ENCODE results near the gene CXCL17.

Gene CXCL17

DNA sequence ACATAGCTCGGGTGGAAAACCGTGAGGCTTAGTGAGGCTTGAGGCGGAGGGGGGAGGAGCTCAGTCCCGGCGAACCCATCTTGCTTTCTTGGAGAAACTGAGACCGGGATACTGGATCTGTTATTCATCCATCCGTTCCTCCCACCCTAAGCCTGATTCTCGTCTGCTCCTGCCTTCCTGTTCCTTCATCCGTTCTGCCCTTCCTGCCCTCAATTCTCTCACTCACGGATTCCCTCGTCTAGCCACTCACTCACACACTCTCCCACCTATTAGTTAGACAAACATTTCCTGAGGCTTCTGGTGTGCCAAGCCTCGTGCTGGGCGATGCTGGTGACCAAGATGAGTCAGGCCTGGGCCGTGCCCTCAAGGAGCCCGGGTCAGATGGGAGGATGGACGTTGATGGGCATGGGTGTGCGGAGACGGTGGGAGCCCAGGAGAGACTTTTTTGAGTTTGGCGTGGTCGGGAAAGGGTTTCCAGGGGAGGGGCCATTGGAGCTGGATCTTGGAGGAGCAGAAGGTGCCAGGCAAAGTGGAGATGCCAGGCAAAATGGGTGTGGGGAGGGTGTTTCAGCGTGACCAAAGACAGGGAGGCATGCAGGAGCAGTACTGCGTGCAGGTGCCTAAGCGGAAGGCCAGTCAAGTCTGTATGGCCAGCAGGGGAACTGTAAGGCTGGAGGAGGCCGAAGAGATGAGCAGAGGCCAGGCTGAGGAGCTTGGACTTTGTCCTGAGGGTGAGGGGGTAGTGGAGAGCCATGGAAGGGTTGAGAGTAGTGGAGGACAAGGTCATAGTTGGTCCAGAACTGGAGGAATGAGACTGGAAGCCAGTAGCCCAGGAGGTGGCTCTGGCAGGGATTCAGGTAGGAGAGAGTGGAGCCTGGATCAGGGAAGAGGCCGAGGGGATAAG, 45.2 kb downstream of the CXCL17 start:
- Histone ChIP-seq H4K12ac (ENCODE audit: low read depth, low read length) (peak overlapping the region; percentile 20), H3K9me3 (ENCODE audit: insufficient read depth, low read depth, low read length) (peaks cover 1% of the 10 kb centered on the region), H3K9ac (ENCODE audit: low read length) (peak overlapping the region; percentile 30), H3K4me2 (ENCODE audit: low read length) (peak overlapping the region; percentile 75), H3K79me2 (ENCODE audit: control insufficient read depth, insufficient read depth, low read length, poor library complexity) (peaks cover 5% of the 10 kb centered on the region), H2BK5ac (ENCODE audit: low read depth, low read length, poor library complexity) (no peak overlapping the region), H3K27me3 (ENCODE audit: insufficient read depth, low read length) (peaks cover 2% of the 10 kb centered on the region), H3K79me1 (ENCODE audit: low read length) (peaks cover 12% of the 10 kb centered on the region), H3K23ac (ENCODE audit: low read length) (no peak overlapping the region), H3K4ac (ENCODE audit: low read depth, low read length) (peak overlapping the region; percentile 3), H3K4me1 (ENCODE audit: control insufficient read depth in 1 of 2, insufficient read depth in 2 of 2, low read length in 2 of 2) (peaks cover 13 to 18% of the 10 kb centered on the region in 2 experiments), H3K14ac (ENCODE audit: low read length) (peak overlapping the region; percentile 32), H3K4me3 (ENCODE audit: low read depth, low read length) (peak overlapping the region; percentile 71), H2AK5ac (ENCODE audit: low read length) (peak overlapping the region; percentile 1), H2BK120ac (ENCODE audit: insufficient read depth, low read length, poor library complexity) (no peak overlapping the region), H2AFZ (ENCODE audit: insufficient read depth, low read length, poor library complexity) (peak overlapping the region; percentile 38), H3K27ac (ENCODE audit: low read depth, low read length) (peak overlapping the region; percentile 39), H2BK12ac (ENCODE audit: low read length) (no peak overlapping the region), H3K36me3 (ENCODE audit: control insufficient read depth in 1 of 2, insufficient read depth in 2 of 2, low read length in 2 of 2) (no peaks in the 10 kb centered on the region), H4K8ac (ENCODE audit: low read depth, low read length) (peak overlapping the region; percentile 39), H4K91ac (ENCODE audit: low read depth, low read length) (no peak overlapping the region), H3K18ac (ENCODE audit: low read length) (peak overlapping the region; percentile 20)
- no peak for DNase-seq
- WGBS (ENCODE audit: extremely low coverage, insufficient coverage, insufficient read length): no CpG with 5 or more reads among the region's 25 CpGs

DNA sequence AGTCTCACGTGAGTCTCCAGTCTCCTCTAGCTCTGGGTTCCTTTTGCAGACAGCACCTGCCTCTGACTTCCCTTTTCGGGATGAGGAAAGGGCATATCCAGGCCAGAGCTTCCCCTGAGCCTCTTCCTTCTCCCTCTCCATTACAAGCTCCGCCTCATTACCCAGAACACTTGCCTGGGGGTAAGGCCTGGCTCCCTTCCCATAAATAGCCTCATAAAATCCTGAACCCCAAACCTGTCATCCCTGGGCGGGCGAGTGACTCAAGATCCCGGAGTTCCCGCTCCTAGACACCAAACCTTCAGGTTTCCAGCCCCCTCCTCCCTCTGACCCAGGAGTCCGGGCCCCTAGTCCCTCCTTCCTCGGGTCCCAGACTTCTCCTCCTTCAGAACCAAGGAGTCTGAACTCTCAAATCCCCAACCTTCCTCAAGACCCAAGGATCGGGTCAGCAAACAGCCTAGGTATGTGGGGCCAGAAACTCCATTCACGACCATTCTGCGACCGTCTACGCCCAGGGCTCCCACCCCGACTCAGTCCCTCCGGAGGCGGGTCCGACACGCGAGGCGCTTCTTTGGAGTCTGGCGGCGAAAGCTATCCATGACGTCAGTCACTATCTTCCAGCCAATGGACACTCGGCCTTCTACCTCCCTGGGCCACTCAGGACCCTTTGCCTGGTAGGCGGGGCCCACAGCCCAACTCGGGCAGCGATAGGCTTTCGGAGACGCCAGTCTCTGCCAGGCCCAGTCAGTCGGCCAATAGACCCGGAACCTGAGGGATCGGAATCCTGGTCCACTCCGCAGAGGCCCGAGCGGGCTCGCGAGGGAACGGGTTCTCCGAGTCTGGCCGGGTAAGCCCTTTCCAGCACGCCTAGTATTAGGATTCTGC, 46.1 kb downstream of the CXCL17 start:
- H3K27me3 ChIP-seq (ENCODE audit: insufficient read depth, low read length): no peaks in the 10 kb centered on the region
- H2BK12ac ChIP-seq (ENCODE audit: low read length): peak overlapping the region; percentile 23
- peak; percentile 100 for DNase-seq
- no peaks in the 10 kb centered on the region for H3K36me3 ChIP-seq (ENCODE audit: control insufficient read depth in 1 of 2, insufficient read depth in 2 of 2, low read length in 2 of 2)
- H2AFZ ChIP-seq (ENCODE audit: insufficient read depth, low read length, poor library complexity): peak overlapping the region; percentile 71
- H4K8ac ChIP-seq (ENCODE audit: low read depth, low read length): peak overlapping the region; percentile 95
- peak overlapping the region; percentile 3 for H3K4ac ChIP-seq (ENCODE audit: low read depth, low read length)
- H2BK120ac ChIP-seq (ENCODE audit: insufficient read depth, low read length, poor library complexity): peak overlapping the region; percentile 73
- peak overlapping the region; percentile 50 for H3K18ac ChIP-seq (ENCODE audit: low read length)
- H4K12ac ChIP-seq (ENCODE audit: low read depth, low read length): peak overlapping the region; percentile 64
- peaks cover 13 to 14% of the 10 kb centered on the region in 2 experiments for H3K4me1 ChIP-seq (ENCODE audit: control insufficient read depth in 1 of 2, insufficient read depth in 2 of 2, low read length in 2 of 2)
- peaks cover 2% of the 10 kb centered on the region for H3K79me2 ChIP-seq (ENCODE audit: control insufficient read depth, insufficient read depth, low read length, poor library complexity)
- H3K4me3 ChIP-seq (ENCODE audit: low read depth, low read length): peak overlapping the region; percentile 71
- peak overlapping the region; percentile 81 for H2BK5ac ChIP-seq (ENCODE audit: low read depth, low read length, poor library complexity)
- H3K9ac ChIP-seq (ENCODE audit: low read length): peak overlapping the region; percentile 30
- WGBS (ENCODE audit: extremely low coverage, insufficient coverage, insufficient read length): no CpG with 5 or more reads among the region's 42 CpGs
- peak overlapping the region; percentile 90 for H4K91ac ChIP-seq (ENCODE audit: low read depth, low read length)
- peak overlapping the region; percentile 39 for H3K27ac ChIP-seq (ENCODE audit: low read depth, low read length)
- no peak overlapping the region for H3K23ac ChIP-seq (ENCODE audit: low read length)
- H3K4me2 ChIP-seq (ENCODE audit: low read length): peak overlapping the region; percentile 75
- peaks cover 1% of the 10 kb centered on the region for H3K9me3 ChIP-seq (ENCODE audit: insufficient read depth, low read depth, low read length)
- H3K79me1 ChIP-seq (ENCODE audit: low read length): peaks cover 9% of the 10 kb centered on the region
- H3K14ac ChIP-seq (ENCODE audit: low read length): peak overlapping the region; percentile 81
- peak overlapping the region; percentile 45 for H2AK5ac ChIP-seq (ENCODE audit: low read length)

GRCh38 chr19:42394751-42395150, 48.0 kb downstream of the CXCL17 start:
- Histone ChIP-seq H3K4ac (ENCODE audit: low read depth, low read length) (no peak overlapping the region), H4K8ac (ENCODE audit: low read depth, low read length) (no peak overlapping the region), H3K36me3 (ENCODE audit: control insufficient read depth in 1 of 2, insufficient read depth in 2 of 2, low read length in 2 of 2) (no peaks in the 10 kb centered on the region), H3K79me1 (ENCODE audit: low read length) (peaks cover 9% of the 10 kb centered on the region), H4K91ac (ENCODE audit: low read depth, low read length) (no peak overlapping the region), H3K4me3 (ENCODE audit: low read depth, low read length) (no peak overlapping the region), H4K12ac (ENCODE audit: low read depth, low read length) (no peak overlapping the region), H3K27ac (ENCODE audit: low read depth, low read length) (no peak overlapping the region), H3K9me3 (ENCODE audit: insufficient read depth, low read depth, low read length) (peaks cover 3% of the 10 kb centered on the region), H3K27me3 (ENCODE audit: insufficient read depth, low read length) (peaks cover 2% of the 10 kb centered on the region), H3K79me2 (ENCODE audit: control insufficient read depth, insufficient read depth, low read length, poor library complexity) (peaks cover 2% of the 10 kb centered on the region), H2BK120ac (ENCODE audit: insufficient read depth, low read length, poor library complexity) (no peak overlapping the region), H2BK5ac (ENCODE audit: low read depth, low read length, poor library complexity) (no peak overlapping the region), H3K4me1 (ENCODE audit: control insufficient read depth in 1 of 2, insufficient read depth in 2 of 2, low read length in 2 of 2) (peaks cover 10 to 12% of the 10 kb centered on the region in 2 experiments), H2AFZ (ENCODE audit: insufficient read depth, low read length, poor library complexity) (no peak overlapping the region), H2AK5ac (ENCODE audit: low read length) (no peak overlapping the region), H3K9ac (ENCODE audit: low read length) (no peak overlapping the region), H3K23ac (ENCODE audit: low read length) (no peak overlapping the region), H3K18ac (ENCODE audit: low read length) (no peak overlapping the region), H3K4me2 (ENCODE audit: low read length) (no peak overlapping the region), H2BK12ac (ENCODE audit: low read length) (no peak overlapping the region), H3K14ac (ENCODE audit: low read length) (no peak overlapping the region)
- DNase-seq: peak; percentile 75 to 85
- WGBS (ENCODE audit: extremely low coverage, insufficient coverage, insufficient read length): no CpG with 5 or more reads among the region's 8 CpGs

- Histone ChIP-seq H4K8ac (ENCODE audit: low read depth, low read length) (no peak overlapping the region), H3K27ac (ENCODE audit: low read depth, low read length) (no peak overlapping the region)
- WGBS (ENCODE audit: extremely low coverage, insufficient coverage, insufficient read length): no CpG with 5 or more reads among the region's 4 CpGs
Observed at GRCh38 chr19:42392165-42392564, 50.6 kb downstream of the CXCL17 start.

More at GRCh38 chr19:42392165-42392564, 50.6 kb downstream of the CXCL17 start:
- no peak overlapping the region for H3K14ac ChIP-seq (ENCODE audit: low read length)
- H2AFZ ChIP-seq (ENCODE audit: insufficient read depth, low read length, poor library complexity): no peak overlapping the region
- peaks cover 3% of the 10 kb centered on the region for H3K79me2 ChIP-seq (ENCODE audit: control insufficient read depth, insufficient read depth, low read length, poor library complexity)
- no peak overlapping the region for H3K23ac ChIP-seq (ENCODE audit: low read length)
- peaks cover 4 to 5% of the 10 kb centered on the region in 2 experiments for H3K4me1 ChIP-seq (ENCODE audit: control insufficient read depth in 1 of 2, insufficient read depth in 2 of 2, low read length in 2 of 2)
- no peak overlapping the region for H2AK5ac ChIP-seq (ENCODE audit: low read length)
- H3K27me3 ChIP-seq (ENCODE audit: insufficient read depth, low read length): peaks cover 2% of the 10 kb centered on the region
- H3K4me2 ChIP-seq (ENCODE audit: low read length): no peak overlapping the region
- peaks cover 7% of the 10 kb centered on the region for H3K79me1 ChIP-seq (ENCODE audit: low read length)
- no peak overlapping the region for H4K91ac ChIP-seq (ENCODE audit: low read depth, low read length)
- no peak overlapping the region for H2BK120ac ChIP-seq (ENCODE audit: insufficient read depth, low read length, poor library complexity)
- H3K9me3 ChIP-seq (ENCODE audit: insufficient read depth, low read depth, low read length): peaks cover 2% of the 10 kb centered on the region
- no peak overlapping the region for H3K4me3 ChIP-seq (ENCODE audit: low read depth, low read length)
- no peaks in the 10 kb centered on the region for H3K36me3 ChIP-seq (ENCODE audit: control insufficient read depth in 1 of 2, insufficient read depth in 2 of 2, low read length in 2 of 2)
- H3K9ac ChIP-seq (ENCODE audit: low read length): no peak overlapping the region
- H2BK12ac ChIP-seq (ENCODE audit: low read length): no peak overlapping the region
- H3K4ac ChIP-seq (ENCODE audit: low read depth, low read length): no peak overlapping the region
- H3K18ac ChIP-seq (ENCODE audit: low read length): no peak overlapping the region
- no peak for DNase-seq
- no peak overlapping the region for H2BK5ac ChIP-seq (ENCODE audit: low read depth, low read length, poor library complexity)
- H4K12ac ChIP-seq (ENCODE audit: low read depth, low read length): no peak overlapping the region
